Astrocyte (in vitro differentiated cells and primary cell): ENCODE measurements around the gene IDH2. TPM values are rescaled to one million over a fixed set of nuclear protein-coding genes. Genes with fewer than 3 reads are reported as not detected.

Experiments used
- DNase-seq: peaks from one replicate; pipeline ENCODE4 v3.0.0-alpha.2; 2010; ENCODE audit warnings: low read depth
- FAIRE-seq: peaks from 2 replicates; lab custom pipeline; 2011; peaks lifted over from hg19 to GRCh38; lab: Jason Lieb, UNC
- H2AFZ ChIP-seq: 2 replicates; pipeline ENCODE4 v1.6.0; 2012; ENCODE audit warnings: low read depth, low read length, inconsistent platforms
- H3K27ac ChIP-seq: 2 replicates; pipeline ENCODE4 v1.5.1; 2011; ENCODE audit warnings: low read depth, low read length, inconsistent platforms
- H3K27me3 ChIP-seq: 2 replicates; pipeline ENCODE4 v1.6.0; 2011; ENCODE audit warnings: low read length, inconsistent platforms; ENCODE audit not compliant: insufficient read depth
- H3K36me3 ChIP-seq: 2 replicates; pipeline ENCODE4 v1.5.1; 2011; ENCODE audit warnings: low read length, inconsistent platforms; ENCODE audit not compliant: insufficient read depth
- H3K4me1 ChIP-seq: 2 replicates; pipeline ENCODE4 v1.5.1; 2011; ENCODE audit warnings: low read length, inconsistent platforms; ENCODE audit not compliant: insufficient read depth
- H3K4me2 ChIP-seq: 2 replicates; pipeline ENCODE4 v1.6.0; 2012; ENCODE audit warnings: low read length, inconsistent platforms
- H3K4me3 ChIP-seq: 2 replicates; pipeline ENCODE4 v1.5.1; 2011; ENCODE audit warnings: low read depth, mild to moderate bottlenecking, low read length, inconsistent platforms; ENCODE audit not compliant: insufficient read depth
- H3K79me2 ChIP-seq: 2 replicates; pipeline ENCODE4 v1.6.0; 2012; ENCODE audit warnings: mild to moderate bottlenecking, low read length, inconsistent platforms; ENCODE audit not compliant: insufficient read depth
- H3K9ac ChIP-seq: 2 replicates; pipeline ENCODE4 v1.6.0; 2012; ENCODE audit warnings: mild to moderate bottlenecking, low read length, inconsistent platforms
- H3K9me3 ChIP-seq: 2 replicates; pipeline ENCODE4 v1.5.1; 2012; ENCODE audit warnings: low read depth, mild to moderate bottlenecking, low read length, inconsistent platforms; ENCODE audit not compliant: insufficient read depth
- H4K20me1 ChIP-seq: 2 replicates; pipeline ENCODE4 v1.6.0; 2012; ENCODE audit warnings: low read length, inconsistent platforms; ENCODE audit not compliant: insufficient read depth
- H3K27ac Mint-ChIP-seq: one replicate; pipeline ENCODE4 v1.8.0; 2021; ENCODE audit warnings: mild to moderate bottlenecking, mixed read lengths; ENCODE audit not compliant: unreplicated experiment
- H3K27me3 Mint-ChIP-seq: one replicate; pipeline ENCODE4 v1.8.0; 2021; ENCODE audit warnings: low read depth, mixed read lengths; ENCODE audit not compliant: unreplicated experiment
- H3K36me3 Mint-ChIP-seq: one replicate; pipeline ENCODE4 v1.8.0; 2021; ENCODE audit warnings: low read depth, mixed read lengths; ENCODE audit not compliant: unreplicated experiment
- H3K4me1 Mint-ChIP-seq: one replicate; pipeline ENCODE4 v1.8.0; 2021; ENCODE audit warnings: low read depth, mixed read lengths; ENCODE audit not compliant: unreplicated experiment
- H3K4me3 Mint-ChIP-seq: one replicate; pipeline ENCODE4 v1.8.0; 2021; ENCODE audit warnings: mild to moderate bottlenecking, moderate library complexity, mixed read lengths; ENCODE audit not compliant: unreplicated experiment
- H3K9me3 Mint-ChIP-seq: one replicate; pipeline ENCODE4 v1.8.0; 2021; ENCODE audit warnings: mild to moderate bottlenecking, mixed read lengths; ENCODE audit not compliant: unreplicated experiment
- CTCF ChIP-seq: IDR thresholded peaks from 2 replicates; pipeline ENCODE4 v1.5.1; 2011; ENCODE audit warnings: low read depth, mild to moderate bottlenecking, inconsistent platforms, low read length, moderate library complexity; ENCODE audit not compliant: insufficient read depth
- EZH2 ChIP-seq: IDR thresholded peaks from 2 replicates; pipeline ENCODE4 v1.6.1; 2012; ENCODE audit warnings: mild to moderate bottlenecking, low read length, inconsistent platforms; ENCODE audit not compliant: insufficient read depth
- total RNA-seq: library from RNA; stranded (reverse); gene quantifications from 2 replicates; pipeline ENCODE4 v1.2.1, GENCODE V29; 2021

Gene IDH2
- total RNA-seq, 1 donor from 2014 or later, result 76.6 TPM

GRCh38 chr15:90104551-90104950 lies 2.3 kb upstream of the IDH2 start:
- Histone ChIP-seq H2AFZ (no peak overlapping the region), H3K4me3 (no peak overlapping the region), H3K27ac (no peak overlapping the region), H3K9me3 (no peaks in the 10 kb centered on the region), H3K36me3 (no peaks in the 10 kb centered on the region), H3K27me3 (no peaks in the 10 kb centered on the region), H3K4me2 (no peak overlapping the region), H4K20me1 (peaks cover 13% of the 10 kb centered on the region), H3K4me1 (peaks cover 30% of the 10 kb centered on the region), H3K79me2 (peaks cover 26% of the 10 kb centered on the region), H3K9ac (no peak overlapping the region)
- no peak overlapping the region for H3K4me3 Mint-ChIP-seq
- no peak for FAIRE-seq
- no peaks in the 10 kb centered on the region for H3K36me3 Mint-ChIP-seq
- DNase-seq, result no peak
- H3K4me1 Mint-ChIP-seq, result peaks cover 29% of the 10 kb centered on the region
- no peak overlapping the region for H3K27ac Mint-ChIP-seq
- peaks cover 10% of the 10 kb centered on the region for H3K27me3 Mint-ChIP-seq
- H3K9me3 Mint-ChIP-seq, result peaks cover 2% of the 10 kb centered on the region
- TF ChIP-seq CTCF, result no peak
- no peak for TF ChIP-seq EZH2

GRCh38 chr15:90103701-90104329 lies 1.5 kb upstream of the IDH2 start:
- Mint-ChIP-seq H3K27ac (no peak overlapping the region), H3K36me3 (no peaks in the 10 kb centered on the region), H3K4me3 (peak overlapping the region; percentile 77), H3K4me1 (peaks cover 32% of the 10 kb centered on the region), H3K9me3 (peaks cover 2% of the 10 kb centered on the region), H3K27me3 (peaks cover 10% of the 10 kb centered on the region)
- Histone ChIP-seq H3K36me3 (no peaks in the 10 kb centered on the region), H2AFZ (no peak overlapping the region), H3K9ac (no peak overlapping the region), H3K27ac (no peak overlapping the region), H3K9me3 (no peaks in the 10 kb centered on the region), H3K4me3 (no peak overlapping the region), H3K4me2 (no peak overlapping the region), H4K20me1 (peaks cover 19% of the 10 kb centered on the region), H3K4me1 (peaks cover 32% of the 10 kb centered on the region), H3K79me2 (peaks cover 34% of the 10 kb centered on the region), H3K27me3 (no peaks in the 10 kb centered on the region)
- TF ChIP-seq CTCF (no peak), EZH2 (no peak)
- FAIRE-seq (no peak), DNase-seq (no peak)
